MM.1S (cell line): ENCODE measurements around the gene ABTB2.

ENCODE experiments used
- DNase-seq: peaks from one replicate; pipeline ENCODE4 v3.0.0-alpha.2; 2015
- H2AFZ ChIP-seq: fragments of 300-600 bp; sonication (generic); 2 replicates; pipeline ENCODE4 v1.6.0; 2016; ENCODE audit warnings: antibody characterized with exemption, low read length
- H3F3A ChIP-seq: fragments of 300-600 bp; sonication (generic); 2 replicates; pipeline ENCODE4 v1.6.1; 2016; ENCODE audit warnings: mild to moderate bottlenecking, antibody characterized with exemption, low read length, moderate library complexity, mixed read lengths; ENCODE audit not compliant: insufficient read depth
- H3K27ac ChIP-seq: fragments of 300-600 bp; sonication (generic); 2 replicates; pipeline ENCODE4 v1.5.1; 2016; ENCODE audit warnings: mild to moderate bottlenecking, low read length
- H3K27me3 ChIP-seq: fragments of 300-600 bp; sonication (generic); replicated peaks from 2 replicates; pipeline ENCODE4 v1.6.0; 2016; ENCODE audit warnings: low read length; ENCODE audit not compliant: insufficient read depth
- H3K36me3 ChIP-seq: fragments of 300-600 bp; sonication (generic); replicated peaks from 2 replicates; pipeline ENCODE4 v1.6.1; 2016; ENCODE audit warnings: mild to moderate bottlenecking, low read length, mixed read lengths; ENCODE audit not compliant: insufficient read depth
- H3K4me1 ChIP-seq: fragments of 300-600 bp; sonication (generic); 2 replicates; pipeline ENCODE4 v1.6.1; 2016; ENCODE audit warnings: low read length, mixed read lengths
- H3K4me2 ChIP-seq: fragments of 300-600 bp; sonication (generic); 2 replicates; pipeline ENCODE4 v1.6.0; 2016; ENCODE audit warnings: low read depth, low read length
- H3K4me3 ChIP-seq: fragments of 300-600 bp; sonication (generic); 2 replicates; pipeline ENCODE4 v1.5.1; 2016; ENCODE audit warnings: low read length, mixed read lengths
- H3K79me2 ChIP-seq: fragments of 300-600 bp; sonication (generic); 2 replicates; pipeline ENCODE4 v1.6.1; 2016; ENCODE audit warnings: mixed run types, low read length, mixed read lengths
- H3K9ac ChIP-seq: fragments of 300-600 bp; sonication (generic); 2 replicates; pipeline ENCODE4 v1.6.1; 2016; ENCODE audit warnings: low read length, mixed read lengths
- H3K9me2 ChIP-seq: fragments of 300-600 bp; sonication (generic); replicated peaks from 2 replicates; pipeline ENCODE4 v1.6.1; 2016; ENCODE audit warnings: mild to moderate bottlenecking, low read length, mixed read lengths; ENCODE audit not compliant: insufficient read depth
- H3K9me3 ChIP-seq: fragments of 300-600 bp; sonication (generic); replicated peaks from 2 replicates; pipeline ENCODE4 v1.6.1; 2016; ENCODE audit warnings: mild to moderate bottlenecking, low read length, mixed read lengths; ENCODE audit not compliant: insufficient read depth
- H4K20me1 ChIP-seq: fragments of 300-600 bp; sonication (generic); 2 replicates; pipeline ENCODE4 v1.6.1; 2016; ENCODE audit warnings: mild to moderate bottlenecking, low read length, moderate library complexity, mixed read lengths; ENCODE audit not compliant: insufficient read depth
- EZH2 ChIP-seq: fragments of 300-600 bp; sonication (generic); optimal IDR thresholded peaks from 2 replicates; pipeline ENCODE3; 2017; ENCODE audit warnings: low read depth, mild to moderate bottlenecking, antibody characterized with exemption, low read length, mixed read lengths
- EZH2phosphoT487 ChIP-seq: fragments of 300-600 bp; sonication (generic); IDR thresholded peaks from 2 replicates; pipeline ENCODE4 v1.6.1; 2018; ENCODE audit warnings: antibody characterized with exemption, low read length
- TF ChIP-seq, protein P1 (sequence below): fragments of 300-600 bp; sonication (generic); IDR thresholded peaks from 2 replicates; pipeline ENCODE4 v1.5.1; 2016; ENCODE audit warnings: antibody characterized with exemption, low read length, mixed read lengths

Gene ABTB2

GRCh38 chr11:34134765-34135164 lies 223.0 kb downstream of the ABTB2 start:
- no peak overlapping the region for H3K4me2 ChIP-seq
- no peaks in the 10 kb centered on the region for H3K4me1 ChIP-seq
- no peaks in the 10 kb centered on the region for H4K20me1 ChIP-seq
- DNase-seq: no peak
- no peaks in the 10 kb centered on the region for H3K9me2 ChIP-seq
- H3K9ac ChIP-seq: no peak overlapping the region
- no peaks in the 10 kb centered on the region for H3K27me3 ChIP-seq
- no peak overlapping the region for H2AFZ ChIP-seq
- TF ChIP-seq EZH2phosphoT487 (no peak), EZH2 (no peak)
- TF ChIP-seq, protein P1, sequence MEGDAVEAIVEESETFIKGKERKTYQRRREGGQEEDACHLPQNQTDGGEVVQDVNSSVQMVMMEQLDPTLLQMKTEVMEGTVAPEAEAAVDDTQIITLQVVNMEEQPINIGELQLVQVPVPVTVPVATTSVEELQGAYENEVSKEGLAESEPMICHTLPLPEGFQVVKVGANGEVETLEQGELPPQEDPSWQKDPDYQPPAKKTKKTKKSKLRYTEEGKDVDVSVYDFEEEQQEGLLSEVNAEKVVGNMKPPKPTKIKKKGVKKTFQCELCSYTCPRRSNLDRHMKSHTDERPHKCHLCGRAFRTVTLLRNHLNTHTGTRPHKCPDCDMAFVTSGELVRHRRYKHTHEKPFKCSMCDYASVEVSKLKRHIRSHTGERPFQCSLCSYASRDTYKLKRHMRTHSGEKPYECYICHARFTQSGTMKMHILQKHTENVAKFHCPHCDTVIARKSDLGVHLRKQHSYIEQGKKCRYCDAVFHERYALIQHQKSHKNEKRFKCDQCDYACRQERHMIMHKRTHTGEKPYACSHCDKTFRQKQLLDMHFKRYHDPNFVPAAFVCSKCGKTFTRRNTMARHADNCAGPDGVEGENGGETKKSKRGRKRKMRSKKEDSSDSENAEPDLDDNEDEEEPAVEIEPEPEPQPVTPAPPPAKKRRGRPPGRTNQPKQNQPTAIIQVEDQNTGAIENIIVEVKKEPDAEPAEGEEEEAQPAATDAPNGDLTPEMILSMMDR: no peak
- H3K27ac ChIP-seq: no peak overlapping the region
- H3K79me2 ChIP-seq: no peaks in the 10 kb centered on the region
- no peak overlapping the region for H3K4me3 ChIP-seq
- no peaks in the 10 kb centered on the region for H3K9me3 ChIP-seq
- no peaks in the 10 kb centered on the region; the same call in 1 of the 2 replicates for H3K36me3 ChIP-seq
- H3F3A ChIP-seq: no peaks in the 10 kb centered on the region

GRCh38 chr11:34132261-34132965 lies 225.4 kb downstream of the ABTB2 start:
- TF ChIP-seq EZH2phosphoT487: no peak
- TF ChIP-seq EZH2: no peak
- TF ChIP-seq, protein P1: no peak
- Histone ChIP-seq H3K4me3 (no peak overlapping the region), H3K4me1 (no peaks in the 10 kb centered on the region), H3K9ac (no peak overlapping the region), H3K79me2 (no peaks in the 10 kb centered on the region), H3K36me3 (peaks cover 5% of the 10 kb centered on the region; the same call in 1 of the 2 replicates), H4K20me1 (no peaks in the 10 kb centered on the region), H3K9me2 (no peaks in the 10 kb centered on the region), H3K4me2 (no peak overlapping the region), H3K27me3 (no peaks in the 10 kb centered on the region), H2AFZ (no peak overlapping the region), H3K9me3 (no peaks in the 10 kb centered on the region), H3K27ac (no peak overlapping the region), H3F3A (no peaks in the 10 kb centered on the region)
- no peak for DNase-seq

- Histone ChIP-seq H3K27ac (no peak overlapping the region), H3K4me1 (no peaks in the 10 kb centered on the region), H3K27me3 (no peaks in the 10 kb centered on the region), H3F3A (no peaks in the 10 kb centered on the region), H3K9me3 (no peaks in the 10 kb centered on the region), H3K79me2 (no peaks in the 10 kb centered on the region), H3K4me2 (no peak overlapping the region), H3K9me2 (no peaks in the 10 kb centered on the region), H4K20me1 (no peaks in the 10 kb centered on the region), H2AFZ (no peak overlapping the region), H3K9ac (no peak overlapping the region), H3K4me3 (no peak overlapping the region), H3K36me3 (peaks cover 5% of the 10 kb centered on the region; the same call in 1 of the 2 replicates)
- DNase-seq: no peak
- TF ChIP-seq, protein P1: no peak
- TF ChIP-seq EZH2 (no peak), EZH2phosphoT487 (no peak)
These were observed 229.0 kb downstream of the ABTB2 start for GRCh38 chr11:34128824-34129223.
